ENCODE data around the gene NPAS3. TPM values are rescaled to one million over a fixed set of nuclear protein-coding genes. Genes with fewer than 3 reads are reported as not detected.

The NPAS3 gene
- polyA plus RNA-seq, 4 donors: 1.6 to 9.6 (median 8.4) TPM

- no peak for DNase-seq (ENCODE audit: low read depth in 4 of 4, low spot score in 3 of 4)
These were observed 652.4 kb downstream of the NPAS3 start for GRCh38 chr14:33590891-33591630.

- DNase-seq (ENCODE audit: low read depth in 4 of 4, low spot score in 3 of 4): no peak
These were observed 653.6 kb downstream of the NPAS3 start for GRCh38 chr14:33592297-33592696.

- no peak for DNase-seq (ENCODE audit: low read depth in 4 of 4, low spot score in 3 of 4)
These were observed 657.8 kb downstream of the NPAS3 start for GRCh38 chr14:33596211-33597080.

- no peak for DNase-seq (ENCODE audit: low read depth in 4 of 4, low spot score in 3 of 4)
These were observed 659.9 kb downstream of the NPAS3 start for GRCh38 chr14:33598582-33598981.

- DNase-seq (ENCODE audit: low read depth in 4 of 4, low spot score in 3 of 4): no peak
These were observed 663.7 kb downstream of the NPAS3 start for GRCh38 chr14:33602396-33602795.

- no peak for DNase-seq (ENCODE audit: low read depth in 4 of 4, low spot score in 3 of 4)
These were observed 667.9 kb downstream of the NPAS3 start for GRCh38 chr14:33606591-33606990.

GRCh38 chr14:33609582-33609981 lies 670.9 kb downstream of the NPAS3 start:
- no peak for DNase-seq (ENCODE audit: low read depth in 4 of 4, low spot score in 3 of 4)

- DNase-seq (ENCODE audit: low read depth in 4 of 4, low spot score in 3 of 4): no peak
These were observed 671.4 kb downstream of the NPAS3 start for GRCh38 chr14:33610121-33610520.

GRCh38 chr14:33611405-33612196 lies 672.9 kb downstream of the NPAS3 start:
- no peak for DNase-seq (ENCODE audit: low read depth in 4 of 4, low spot score in 3 of 4)

GRCh38 chr14:33612197-33612505 lies 673.5 kb downstream of the NPAS3 start:
- no peak for DNase-seq (ENCODE audit: low read depth in 4 of 4, low spot score in 3 of 4)

- DNase-seq (ENCODE audit: low read depth in 4 of 4, low spot score in 3 of 4): no peak
These were observed 678.5 kb downstream of the NPAS3 start for GRCh38 chr14:33617154-33617553.

- DNase-seq (ENCODE audit: low read depth in 4 of 4, low spot score in 3 of 4): no peak
These were observed 679.9 kb downstream of the NPAS3 start for GRCh38 chr14:33618361-33619105.

- no peak for DNase-seq (ENCODE audit: low read depth in 4 of 4, low spot score in 3 of 4)
These were observed 683.8 kb downstream of the NPAS3 start for GRCh38 chr14:33622496-33622895.

- no peak for DNase-seq (ENCODE audit: low read depth in 4 of 4, low spot score in 3 of 4)
These were observed 691.1 kb downstream of the NPAS3 start for GRCh38 chr14:33629792-33630191.

- no peak for DNase-seq (ENCODE audit: low read depth in 4 of 4, low spot score in 3 of 4)
These were observed 692.3 kb downstream of the NPAS3 start for GRCh38 chr14:33631021-33631420.

- no peak for DNase-seq (ENCODE audit: low read depth in 4 of 4, low spot score in 3 of 4)
These were observed 692.8 kb downstream of the NPAS3 start for GRCh38 chr14:33631441-33631840.

GRCh38 chr14:33634631-33635030 lies 696.0 kb downstream of the NPAS3 start:
- no peak for DNase-seq (ENCODE audit: low read depth in 4 of 4, low spot score in 3 of 4)

GRCh38 chr14:33636716-33637115 lies 698.0 kb downstream of the NPAS3 start:
- DNase-seq (ENCODE audit: low read depth in 4 of 4, low spot score in 3 of 4): no peak

GRCh38 chr14:33642080-33642479 lies 703.4 kb downstream of the NPAS3 start:
- no peak for DNase-seq (ENCODE audit: low read depth in 4 of 4, low spot score in 3 of 4)

GRCh38 chr14:33642691-33643244 lies 704.1 kb downstream of the NPAS3 start:
- no peak for DNase-seq (ENCODE audit: low read depth in 4 of 4, low spot score in 3 of 4)
